GM12873 (cell line): ENCODE data around the gene HCRT.

Experiments used
- CTCF ChIP-seq: IDR thresholded peaks from 2 replicates; pipeline ENCODE4 v1.5.1; 2012; ENCODE audit warnings: low read depth, mild to moderate bottlenecking, moderate library complexity, low read length, control low read depth; ENCODE audit not compliant: insufficient read depth; ENCODE audit errors: missing control alignments

Gene HCRT

GRCh38 chr17:42200706-42201457 lies 15.6 kb upstream of the HCRT start:
- no peak for TF ChIP-seq CTCF

- TF ChIP-seq CTCF, result no peak
Measured at GRCh38 chr17:42199416-42200011, 14.3 kb upstream of the HCRT start.

GRCh38 chr17:42198897-42199296 lies 13.6 kb upstream of the HCRT start:
- no peak for TF ChIP-seq CTCF

GRCh38 chr17:42197564-42198156 lies 12.4 kb upstream of the HCRT start:
- TF ChIP-seq CTCF, result no peak

- no peak for TF ChIP-seq CTCF
Measured at GRCh38 chr17:42193969-42194899, 9.0 kb upstream of the HCRT start, which contains the start of gene GHDC. TSS of gene GHDC (minus strand) at chr17:42194494. CDS start at chr17:42193581, 913 bp downstream.

- no peak for TF ChIP-seq CTCF
Measured at GRCh38 chr17:42193216-42193968, 8.1 kb upstream of the HCRT start.
